Loucy (cell line): Measurements from ENCODE around the gene TRPM6.

Experiments used
- CTCF ChIP-seq: fragments of 200-600 bp; sonication (generic); conservative IDR thresholded peaks from 2 replicates; pipeline ENCODE4 v1.5.1; 2014; ENCODE audit warnings: mild to moderate bottlenecking, antibody characterized with exemption, low read length
- EZH2phosphoT487 ChIP-seq: fragments of 200-600 bp; IDR thresholded peaks from 2 replicates; pipeline ENCODE4 v1.6.1; 2018; ENCODE audit warnings: antibody characterized with exemption, mild to moderate bottlenecking, moderate library complexity, borderline replicate concordance

- TF ChIP-seq CTCF (no peak), EZH2phosphoT487 (no peak)
Measured at GRCh38 chr9:74908665-74909064, 20.9 kb upstream of the TRPM6 start.
